CD4-positive, CD25-positive, alpha-beta regulatory T cell (primary cell): Measurements from ENCODE around the gene BIVM. TPM values are rescaled to one million over a fixed set of nuclear protein-coding genes. Genes with fewer than 3 reads are reported as not detected.

Experiments used
- ATAC-seq, 2 donors: fragments of 150-1000 bp; cut with Tn5 transposase; one replicate each; pipeline ENCODE4 v1.10.0; 2021; ENCODE audit warnings: low read depth in 2 of 2, moderate number of reproducible peaks in 2 of 2, moderate library complexity in 1 of 2
- DNase-seq, 3 donors: peaks; one replicate each; pipeline versions ENCODE4 v3.0.0 to v3.0.0-alpha.2; 2012 to 2022; ENCODE audit warnings: mixed read lengths in 1 of 3
- H3K27ac ChIP-seq: one replicate; pipeline ENCODE4 v1.7.0; 2013; ENCODE audit warnings: mild to moderate bottlenecking, low read length; ENCODE audit not compliant: insufficient read depth, poor library complexity, severe bottlenecking
- H3K27me3 ChIP-seq: one replicate; pipeline ENCODE4 v1.7.0; 2013; ENCODE audit warnings: low read length; ENCODE audit not compliant: control insufficient read depth, insufficient read depth
- H3K36me3 ChIP-seq: one replicate; pipeline ENCODE4 v1.7.0; 2013; ENCODE audit warnings: mild to moderate bottlenecking, low read length, moderate library complexity; ENCODE audit not compliant: control insufficient read depth, insufficient read depth
- H3K4me1 ChIP-seq: 2 replicates; pipeline ENCODE4 v1.7.0; 2013; ENCODE audit warnings: mild to moderate bottlenecking, low read length; ENCODE audit not compliant: insufficient read depth, control insufficient read depth, poor library complexity, severe bottlenecking
- H3K4me3 ChIP-seq: one replicate; pipeline ENCODE4 v1.7.0; 2013; ENCODE audit warnings: low read depth, mild to moderate bottlenecking, low read length, moderate library complexity
- H3K9me3 ChIP-seq, 2 experiments: 1 replicate in 1 of 2; 2 replicates in 1 of 2; pipeline ENCODE4 v1.7.0; 2013; ENCODE audit warnings: low read length in 2 of 2, mild to moderate bottlenecking in 1 of 2, moderate library complexity in 1 of 2; ENCODE audit not compliant: control insufficient read depth in 2 of 2
- H3K27ac Mint-ChIP-seq, 3 donors: one replicate each; pipeline ENCODE4 v1.8.0; 2020 to 2022; ENCODE audit warnings: mild to moderate bottlenecking in 3 of 3, mixed read lengths in 3 of 3, moderate library complexity in 2 of 3
- H3K27me3 Mint-ChIP-seq: one replicate; pipeline ENCODE4 v1.8.0; 2022; ENCODE audit warnings: mild to moderate bottlenecking, mixed read lengths
- H3K36me3 Mint-ChIP-seq: one replicate; pipeline ENCODE4 v1.8.0; 2020; ENCODE audit warnings: mixed read lengths
- H3K4me1 Mint-ChIP-seq, 4 donors: one replicate each; pipeline ENCODE4 v1.8.0; 2020 to 2022; ENCODE audit warnings: mixed read lengths in 4 of 4, mild to moderate bottlenecking in 1 of 4
- H3K4me3 Mint-ChIP-seq, 4 donors: one replicate each; pipeline ENCODE4 v1.8.0; 2020 to 2022; ENCODE audit warnings: mild to moderate bottlenecking in 4 of 4, mixed read lengths in 4 of 4, moderate library complexity in 3 of 4
- H3K9me3 Mint-ChIP-seq, 7 donors: one replicate each; pipeline ENCODE4 v1.8.0; 2020 to 2022; ENCODE audit warnings: mixed read lengths in 7 of 7, mild to moderate bottlenecking in 3 of 7, moderate library complexity in 2 of 7
- polyA plus RNA-seq, 4 donors: library from polyadenylated mRNA; unstranded; fragments of 300-500 nt; fragmentation: Illumina TruSeq; gene quantifications; one replicate each; pipeline ENCODE4 v1.2.3, GENCODE V29; 2021
- total RNA-seq: library from RNA; stranded (reverse); gene quantifications from one replicate; pipeline ENCODE4 v1.2.3, GENCODE V29; 2022

Gene BIVM
- total and polyA plus RNA-seq, 5 donors from 2014 or later = 6.1 to 8.4 (median 7.9) TPM

GRCh38 chr13:102875256-102875655, 76.3 kb downstream of the BIVM start:
- H3K4me1 Mint-ChIP-seq = peaks cover 15 to 20% (median 17%) of the 10 kb centered on the region in 4 donors
- peaks cover 32% of the 10 kb centered on the region for H3K36me3 Mint-ChIP-seq
- H3K36me3 ChIP-seq = peaks cover 59% of the 10 kb centered on the region
- H3K27ac Mint-ChIP-seq = peak overlapping the region in 1 of 3 donors; percentile 70
- H3K9me3 ChIP-seq = no peaks in the 10 kb centered on the region
- no peaks in the 10 kb centered on the region for H3K27me3 ChIP-seq
- H3K4me3 ChIP-seq = no peak overlapping the region
- no peaks in the 10 kb centered on the region for H3K9me3 Mint-ChIP-seq
- no peak for ATAC-seq
- peaks cover 9% of the 10 kb centered on the region for H3K4me1 ChIP-seq
- H3K4me3 Mint-ChIP-seq = no peak overlapping the region
- no peaks in the 10 kb centered on the region for H3K27me3 Mint-ChIP-seq
- H3K27ac ChIP-seq = no peak overlapping the region
- no peak for DNase-seq

GRCh38 chr13:102877303-102877702, 78.4 kb downstream of the BIVM start:
- Histone ChIP-seq H3K4me1 (no peaks in the 10 kb centered on the region), H3K27me3 (no peaks in the 10 kb centered on the region), H3K27ac (no peak overlapping the region), H3K4me3 (no peak overlapping the region), H3K36me3 (peaks cover 48% of the 10 kb centered on the region), H3K9me3 (no peaks in the 10 kb centered on the region)
- DNase-seq (no peak), ATAC-seq (no peak)
- H3K36me3 Mint-ChIP-seq = peaks cover 21% of the 10 kb centered on the region
- peaks cover 3 to 15% (median 9%) of the 10 kb centered on the region in 4 donors for H3K4me1 Mint-ChIP-seq
- H3K27ac Mint-ChIP-seq = peak overlapping the region in 1 of 3 donors; percentile 7
- no peaks in the 10 kb centered on the region for H3K27me3 Mint-ChIP-seq
- H3K4me3 Mint-ChIP-seq = no peak overlapping the region
- no peaks in the 10 kb centered on the region for H3K9me3 Mint-ChIP-seq

GRCh38 chr13:102878481-102878880, 79.6 kb downstream of the BIVM start:
- H3K27ac ChIP-seq = no peak overlapping the region
- no peaks in the 10 kb centered on the region for H3K4me1 ChIP-seq
- Mint-ChIP-seq H3K27ac (no peak overlapping the region), H3K4me1 (peaks cover 0 to 13% (median 1%) of the 10 kb centered on the region in 4 donors), H3K27me3 (no peaks in the 10 kb centered on the region), H3K4me3 (no peak overlapping the region), H3K9me3 (no peaks in the 10 kb centered on the region), H3K36me3 (peaks cover 21% of the 10 kb centered on the region)
- no peak overlapping the region for H3K4me3 ChIP-seq
- H3K27me3 ChIP-seq = no peaks in the 10 kb centered on the region
- ATAC-seq = no peak
- peaks cover 38% of the 10 kb centered on the region for H3K36me3 ChIP-seq
- no peaks in the 10 kb centered on the region for H3K9me3 ChIP-seq
- no peak for DNase-seq

- H3K27me3 Mint-ChIP-seq = no peaks in the 10 kb centered on the region
- DNase-seq (no peak), ATAC-seq (no peak)
- H3K36me3 ChIP-seq = peaks cover 31% of the 10 kb centered on the region
- no peak overlapping the region for H3K4me3 Mint-ChIP-seq
- H3K4me1 ChIP-seq = no peaks in the 10 kb centered on the region
- H3K27ac Mint-ChIP-seq = no peak overlapping the region
- H3K36me3 Mint-ChIP-seq = peaks cover 26% of the 10 kb centered on the region
- H3K4me1 Mint-ChIP-seq = peaks cover 0 to 11% (median 3%) of the 10 kb centered on the region in 4 donors
- no peak overlapping the region for H3K4me3 ChIP-seq
- H3K9me3 ChIP-seq = no peaks in the 10 kb centered on the region
- H3K27ac ChIP-seq = no peak overlapping the region
- no peaks in the 10 kb centered on the region for H3K9me3 Mint-ChIP-seq
- H3K27me3 ChIP-seq = no peaks in the 10 kb centered on the region
Observed at GRCh38 chr13:102879793-102880499, 81.0 kb downstream of the BIVM start.

- Mint-ChIP-seq H3K27ac (peak overlapping the region in 1 of 3 donors; percentile 58), H3K36me3 (peaks cover 15% of the 10 kb centered on the region), H3K4me1 (peaks cover 0 to 14% (median 3%) of the 10 kb centered on the region in 4 donors), H3K27me3 (no peaks in the 10 kb centered on the region), H3K4me3 (no peak overlapping the region), H3K9me3 (no peaks in the 10 kb centered on the region)
- H3K4me1 ChIP-seq = no peaks in the 10 kb centered on the region
- ATAC-seq (no peak), DNase-seq (no peak)
- H3K36me3 ChIP-seq = peaks cover 10% of the 10 kb centered on the region
- no peaks in the 10 kb centered on the region for H3K27me3 ChIP-seq
- no peak overlapping the region for H3K4me3 ChIP-seq
- no peaks in the 10 kb centered on the region for H3K9me3 ChIP-seq
- H3K27ac ChIP-seq = no peak overlapping the region
Observed at GRCh38 chr13:102881819-102882686, 83.1 kb downstream of the BIVM start.

Other genes starting within 250 kb of the BIVM start
- 128 TPM for gene TPP2, start 202.1 kb upstream of the BIVM start, total RNA-seq
- gene TPP2, start 202.1 kb upstream of the BIVM start, polyA plus RNA-seq = 10 to 100 TPM; 59.1 to 75.8 (median 67.6) TPM
- not detected for gene METTL21C, start 104.1 kb upstream of the BIVM start, total RNA-seq
- not detected for gene METTL21C, start 104.1 kb upstream of the BIVM start, polyA plus RNA-seq
- 8.4 TPM for gene TEX30, start 25.3 kb upstream of the BIVM start, total RNA-seq
- gene TEX30, start 25.3 kb upstream of the BIVM start, polyA plus RNA-seq = 10 to 100 TPM; 17.5 to 29.5 (median 26.0) TPM
- gene POGLUT2, start 143 bp upstream of the BIVM start, total RNA-seq = 0.64 TPM
- gene POGLUT2, start 143 bp upstream of the BIVM start, polyA plus RNA-seq = 1 to 10 TPM in 2 of 4 donors, under 1 TPM in 2; 0.20 to 1.2 (median 1.0) TPM
- gene ERCC5, start 46.9 kb downstream of the BIVM start, total RNA-seq = 104 TPM
- gene ERCC5, start 46.9 kb downstream of the BIVM start, polyA plus RNA-seq = 10 to 100 TPM; 44.3 to 55.6 (median 49.0) TPM